ENCODE results near the gene NPHP4. TPM values are rescaled to one million over a fixed set of nuclear protein-coding genes. Genes with fewer than 3 reads are reported as not detected.

NPHP4 gene
- total and polyA plus RNA-seq, 9 of the 15 experiments (the other 6 are each of a cell fraction or from before 2014, with no cell fraction given): 0.52 to 26.2 (median 6.7) TPM

DNA sequence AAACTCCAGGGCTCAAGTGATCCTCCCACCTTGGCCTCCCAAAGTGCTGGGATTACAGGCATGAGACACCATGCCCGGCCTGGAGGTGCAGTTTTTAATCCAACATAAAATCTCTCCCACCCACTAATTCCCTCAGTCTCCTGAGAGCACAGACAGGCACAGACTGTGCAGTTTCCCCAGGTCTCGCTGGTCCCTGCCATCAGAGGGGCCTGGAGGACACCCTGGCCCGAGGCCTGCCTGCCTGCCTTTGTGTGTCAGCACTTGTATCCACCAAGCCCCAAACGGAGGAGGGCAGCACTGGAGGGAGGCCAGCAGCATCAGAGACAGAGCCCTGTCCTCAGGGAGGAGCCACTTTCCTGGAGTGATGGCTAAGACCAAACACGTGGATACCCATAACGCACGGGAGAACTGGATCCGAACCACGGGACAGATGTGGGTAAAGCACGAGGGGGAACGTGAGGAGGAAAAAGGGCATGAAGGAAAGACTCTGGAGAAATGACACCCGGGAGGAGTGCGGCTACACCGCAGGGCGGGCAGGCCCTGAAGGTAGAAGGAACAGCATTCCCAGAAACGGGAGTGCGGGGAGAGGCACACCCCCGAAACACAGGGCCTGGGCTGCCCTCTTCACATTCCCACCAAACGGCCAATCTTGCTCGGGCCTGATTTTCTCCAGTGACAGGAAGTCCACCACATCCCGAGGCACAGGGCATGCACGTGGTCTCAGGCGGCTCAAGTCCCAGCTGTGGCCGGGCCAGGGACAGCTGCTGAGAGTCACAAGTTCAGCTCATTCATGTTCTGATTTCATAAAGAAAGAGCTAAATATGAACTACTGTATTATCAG is 29.7 kb downstream of the NPHP4 start:
- Histone ChIP-seq H4K20me1 (replicated peaks; ENCODE audit: control insufficient read depth, insufficient read depth, low read length) (0 out of 2 replicates have a peak, but pooled peaks cover 6% of the 10 kb centered on the region), H2AFZ (ENCODE audit: low read depth, low read length) (no peak overlapping the region), H3K4me3 (no peak overlapping the region), H3K79me2 (ENCODE audit: control insufficient read depth, insufficient read depth, low read length) (no peaks in the 10 kb centered on the region), H3K4me2 (ENCODE audit: insufficient read depth, low read length) (no peak overlapping the region), H3K27ac (ENCODE audit: extremely low read depth, low read depth, low read length) (no peak overlapping the region), H3K9me1 (ENCODE audit: control insufficient read depth, insufficient read depth, low read length) (no peaks in the 10 kb centered on the region), H3K36me3 (ENCODE audit: control insufficient read depth, insufficient read depth, low read length) (peaks cover 66% of the 10 kb centered on the region; the same call in 2 of the 3 replicates), H3K9me3 (replicated peaks; ENCODE audit: control insufficient read depth, insufficient read depth, low read depth, low read length) (no peaks in the 10 kb centered on the region), H3K27me3 (ENCODE audit: control insufficient read depth in 2 of 2, insufficient read depth in 2 of 2, low read length in 2 of 2) (no peaks in the 10 kb centered on the region), H3K4me1 (replicated peaks in 1 of 2; ENCODE audit: control insufficient read depth in 2 of 2, insufficient read depth in 2 of 2, low read length in 2 of 2) (peaks cover 0 to 15% of the 10 kb centered on the region in 2 experiments; a peak in 2 of 5 replicates), H3K9ac (ENCODE audit: insufficient read depth in 1 of 2, low read depth in 2 of 2, low read length in 2 of 2) (peak overlapping the region in 1 of 2 experiments; percentile 59; a peak in 1 of 4 replicates)
- BruUV-seq (replicated peaks): no TSS peak
- ChIA-PET CTCF (ENCODE audit: low intra/inter-chr PET ratio) (interaction anchor here (0.7 kb wide), 1 partner anchor 321 kb away, joined by 3 read pairs; no protein-coding TSS in a partner anchor), POLR2A (interaction anchor here (0.6 kb wide), 2 partner anchors 9 to 30 kb away, joined by 3 read pairs; no protein-coding TSS in a partner anchor)
- TF ChIP-seq BHLHE40 (IDR thresholded peaks at IDR 0.05; ENCODE audit: low read length) (no peak), ZNF316 (IDR thresholded peaks at IDR 0.05) (0 out of 2 replicates have a peak, but pooled peaks have one; percentile 28), KDM4B (IDR thresholded peaks at IDR 0.05; ENCODE audit: borderline replicate concordance in 2 of 2, low read depth in 1 of 2) (no peak), NCOA1 (IDR thresholded peaks at IDR 0.05; ENCODE audit: low read depth) (no peak)
- intact Hi-C loops (cut with micrococcal nuclease): no loop called here
- in situ Hi-C loops (cut with MboI): no loop called here
- FAIRE-seq (no peak), DNase-seq (ENCODE audit: extremely low read depth in 1 of 4, low spot score in 3 of 4) (no peak), ATAC-seq (no peak)
- WGBS (ENCODE audit: insufficient coverage, low coverage, missing lambda C conversion rate): 86% methylated on average over 23 of the region's 24 CpGs
